ENCODE measurements around the gene LCE3E.

- no peak for TF ChIP-seq TAF1 (IDR thresholded peaks at IDR 0.05; ENCODE audit: low read depth, low read length)
- TF ChIP-seq POLR2A (IDR thresholded peaks at IDR 0.05; ENCODE audit: low read depth, low read length), result no peak
- TF ChIP-seq POLR2AphosphoS5 (IDR thresholded peaks at IDR 0.05; ENCODE audit: low read depth, low read length), result no peak
- no peak for TF ChIP-seq SPI1 (IDR thresholded peaks at IDR 0.05; ENCODE audit: low read depth, low read length)
- TF ChIP-seq PAX5 (IDR thresholded peaks at IDR 0.05; ENCODE audit: insufficient read depth, low read length, severe bottlenecking), result no peak
- TF ChIP-seq POU2F2 (IDR thresholded peaks at IDR 0.05; ENCODE audit: low read depth, low read length), result no peak
Measured at GRCh38 chr1:152565535-152566215, 905 bp downstream of the LCE3E start.
